GM19043 (cell line): ENCODE data around the gene SNRPD1.
"Not testable (repeated sequence)": the region's sequence is repeated elsewhere in the genome, so short reads cannot be mapped to it uniquely, and the experiment has no call there.

ENCODE experiments used
- ATAC-seq: cut with Tn5 transposase; IDR thresholded peaks from one replicate; pipeline ENCODE4 v1.9.1; 2021; ENCODE audit warnings: low read depth; ENCODE audit not compliant: unreplicated experiment

Gene SNRPD1

DNA sequence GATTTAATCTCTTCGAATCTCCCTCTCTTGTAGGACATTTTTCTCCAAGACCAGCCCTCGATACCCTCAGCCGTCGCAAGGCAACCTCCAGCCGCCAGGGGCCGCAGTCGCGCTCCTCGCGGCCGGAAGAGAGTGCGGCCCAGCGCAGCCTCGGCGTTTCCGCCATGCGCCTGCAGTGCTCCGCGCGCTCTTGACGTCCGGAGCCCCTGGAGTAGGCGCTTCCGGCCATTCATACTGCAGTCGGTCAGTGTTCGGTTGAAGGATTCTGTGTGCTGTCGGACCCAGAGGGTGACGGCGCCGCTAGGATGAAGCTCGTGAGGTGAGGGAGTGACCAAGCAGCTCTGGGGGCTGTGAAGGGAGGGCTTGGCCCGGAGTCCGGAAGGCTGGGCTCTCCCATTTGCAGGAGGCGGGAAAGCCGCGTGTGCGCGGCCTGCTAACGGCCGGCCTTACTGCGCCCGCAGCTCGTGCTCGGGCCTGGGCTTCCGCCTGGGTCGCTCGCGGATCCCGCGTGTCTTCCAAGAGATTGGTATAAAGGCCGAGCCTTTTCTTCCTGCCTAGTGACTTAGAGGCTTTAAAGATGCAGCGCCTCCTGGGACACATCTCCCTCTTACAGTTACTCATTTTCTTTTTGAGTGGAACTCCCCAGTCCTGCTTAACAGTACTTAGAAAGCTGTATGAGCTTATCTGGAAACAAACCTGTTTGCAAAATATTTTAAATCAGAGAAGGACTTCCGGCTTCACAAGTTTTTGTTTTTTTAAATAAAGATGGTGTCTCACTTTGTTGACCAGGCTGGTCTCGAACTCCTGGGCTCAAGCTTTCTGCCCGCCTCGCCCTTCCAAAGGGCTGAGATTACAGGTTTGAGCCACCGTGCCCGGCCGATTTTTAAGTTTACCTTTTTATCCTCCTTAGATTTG is at the start of gene SNRPD1:
Gene SNRPD1, plus strand, starts transcription at position 190 of the 915 bp plus-strand sequence. Its CDS starts 116 bp downstream, at position 306.
- peak; percentile 99 for ATAC-seq

DNA sequence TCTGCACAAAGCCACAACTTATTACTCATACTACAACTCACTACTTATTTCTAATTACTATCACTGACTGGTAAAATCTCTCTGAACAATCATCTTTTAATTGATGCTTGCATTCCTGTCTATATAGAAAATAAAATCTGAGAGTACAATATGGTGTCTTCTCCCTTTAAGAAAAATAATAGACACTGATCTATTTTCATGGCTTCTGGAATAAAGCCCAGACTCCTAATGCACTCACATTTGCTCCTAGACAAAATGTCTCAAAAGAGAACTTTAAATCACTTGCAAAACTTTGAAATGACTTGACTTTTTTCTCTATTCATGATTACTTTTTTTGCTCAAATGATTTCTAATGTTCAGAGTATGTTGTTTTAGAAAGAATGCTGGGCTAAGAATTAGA is 40.3 kb upstream of the SNRPD1 start:
- ATAC-seq, result no peak

DNA sequence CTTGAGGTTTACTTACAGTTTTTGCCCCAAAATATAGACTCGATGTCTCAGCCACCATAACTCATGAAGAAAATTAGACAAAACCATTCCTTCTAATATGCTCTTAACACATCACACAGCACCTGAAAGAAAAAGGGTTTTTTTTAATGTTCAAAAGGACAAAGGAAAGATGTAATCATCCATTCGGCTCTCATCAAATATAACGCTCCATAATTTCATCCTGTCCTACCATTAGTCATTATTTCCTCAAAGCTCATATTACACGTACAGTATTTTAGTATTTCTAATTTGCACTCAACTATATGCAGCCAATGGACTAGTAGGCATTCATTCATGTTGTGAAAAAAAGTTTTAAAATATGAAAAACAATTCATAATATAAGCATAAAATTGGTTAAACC is 36.5 kb upstream of the SNRPD1 start:
- no peak for ATAC-seq

DNA sequence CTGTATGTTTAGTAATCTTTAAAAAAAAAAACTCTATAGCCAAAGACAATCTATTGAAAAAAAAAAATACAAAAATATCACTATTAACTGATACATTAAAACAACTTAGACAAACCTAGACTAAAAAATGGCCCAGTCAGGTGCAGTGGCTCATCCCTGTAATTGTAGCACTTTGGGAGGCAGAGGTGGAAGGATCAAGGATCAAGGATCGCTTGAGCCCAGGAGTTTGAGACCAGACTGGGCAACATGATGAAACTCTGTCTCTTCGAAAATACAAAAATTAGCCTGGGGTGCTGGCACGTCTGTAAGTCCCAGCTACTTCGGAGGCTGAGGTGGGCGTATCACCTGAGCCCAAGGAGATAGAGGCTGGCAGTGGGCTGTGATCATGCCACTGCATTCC is 27.7 kb upstream of the SNRPD1 start:
- ATAC-seq, result no peak

DNA sequence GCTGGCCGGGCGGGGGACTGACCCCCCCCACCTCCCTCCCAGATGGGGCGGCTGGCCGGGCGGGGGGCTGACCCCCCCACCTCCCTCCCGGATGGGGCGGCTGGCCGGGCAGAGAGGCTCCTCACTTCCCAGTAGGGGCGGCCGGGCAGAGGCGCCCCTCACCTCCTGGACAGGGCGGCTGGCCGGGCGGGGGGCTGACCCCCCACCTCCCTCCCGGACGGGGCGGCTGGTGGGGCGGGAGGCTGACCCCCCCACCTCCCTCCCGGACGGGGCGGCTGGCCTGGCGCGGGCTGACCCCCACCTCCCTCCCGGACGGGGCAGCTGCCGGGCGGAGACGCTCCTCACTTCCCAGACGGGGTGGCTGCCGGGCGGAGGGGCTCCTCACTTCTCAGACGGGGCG is 19.8 kb upstream of the SNRPD1 start:
- ATAC-seq, result not testable (repeated sequence)

DNA sequence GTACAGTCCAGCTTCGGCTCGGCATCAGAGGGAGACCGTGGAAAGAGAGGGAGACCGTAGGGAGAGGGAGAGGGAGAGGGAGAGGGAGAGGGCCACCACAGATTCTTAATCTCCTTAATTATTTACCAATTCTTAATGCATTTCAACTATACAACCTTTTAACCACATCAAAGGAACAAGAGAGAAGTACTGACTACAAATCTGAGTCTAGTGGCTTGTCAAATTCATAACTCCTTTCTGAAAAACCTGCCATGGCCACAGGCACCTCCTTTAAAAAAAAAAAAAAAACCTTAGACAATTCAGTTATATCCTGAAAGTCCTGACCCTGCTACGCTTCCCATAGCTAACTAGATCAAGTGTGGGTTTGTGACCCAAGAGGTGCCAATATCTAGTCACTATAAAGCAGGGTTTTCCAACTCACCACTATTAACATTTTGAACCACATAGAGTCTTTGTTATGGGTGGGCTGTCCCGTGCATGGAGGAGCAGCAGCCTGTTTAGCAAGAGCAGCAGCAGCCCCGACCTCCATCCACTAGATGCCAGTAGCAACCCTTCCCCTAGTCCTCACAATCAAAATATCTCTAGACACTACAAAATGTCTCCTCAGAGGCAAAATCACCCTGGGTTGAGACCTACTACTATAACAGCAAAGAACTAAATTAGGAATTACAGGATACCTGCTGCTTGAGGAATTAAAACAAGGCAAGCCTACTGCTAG is 18.4 kb upstream of the SNRPD1 start:
- ATAC-seq, result no peak

DNA sequence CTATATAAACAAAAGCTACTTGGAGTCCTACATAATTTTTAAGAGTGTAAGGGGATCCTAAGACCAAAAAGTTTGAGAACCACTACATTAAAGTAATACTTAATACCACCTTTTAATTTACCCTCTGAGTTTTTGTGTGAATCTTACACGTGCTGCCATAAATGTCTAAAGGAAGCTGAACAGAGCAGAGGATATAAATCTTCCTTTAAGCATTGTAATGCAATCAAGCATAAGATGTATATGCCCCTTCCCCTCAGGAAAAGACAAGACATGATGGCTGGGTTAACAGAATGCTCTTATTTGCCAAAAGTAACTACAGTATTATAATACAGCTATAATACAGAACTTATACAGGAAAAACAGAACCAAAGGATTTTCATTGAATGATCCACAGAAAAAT is 14.5 kb upstream of the SNRPD1 start:
- no peak for ATAC-seq

DNA sequence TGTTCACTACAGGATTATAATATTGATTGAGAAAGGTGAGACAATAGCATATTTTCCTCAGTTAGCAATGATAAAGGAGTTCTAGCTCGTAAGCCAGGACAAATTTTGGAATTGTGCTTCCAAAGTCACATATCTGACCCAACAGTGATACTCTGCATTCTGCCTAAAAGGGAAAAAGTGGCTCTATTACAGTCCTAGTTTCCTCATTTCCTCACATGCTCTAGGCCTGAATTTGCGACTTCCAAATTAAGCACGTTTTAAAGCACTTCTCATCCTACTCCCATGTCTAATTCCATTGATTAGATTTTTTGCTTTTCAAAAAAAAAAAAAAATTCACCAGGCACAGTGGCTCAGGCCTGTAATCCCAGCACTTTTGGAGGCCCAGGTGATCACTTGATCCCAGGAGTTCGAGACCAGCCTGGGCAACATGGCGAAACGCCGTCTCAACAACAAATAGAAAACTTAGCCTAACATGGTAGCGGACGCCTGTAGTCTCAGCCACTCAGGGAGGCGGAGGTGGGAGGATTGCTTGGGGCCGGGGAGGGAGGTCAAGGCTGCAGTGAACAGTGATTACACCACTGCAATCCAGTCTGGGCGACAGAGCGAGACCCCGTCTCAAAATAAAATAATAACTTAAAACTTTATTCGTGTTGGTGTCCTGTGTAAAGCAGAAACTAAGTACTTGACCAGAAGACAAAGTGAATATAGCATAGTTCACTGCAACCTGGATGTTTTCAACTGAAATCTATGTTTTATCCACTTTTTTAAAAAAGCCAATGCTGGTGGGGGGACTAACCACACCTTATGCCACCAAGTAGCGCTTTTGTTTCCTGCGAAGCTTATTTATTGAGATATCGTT is 13.2 kb upstream of the SNRPD1 start:
- no peak for ATAC-seq

DNA sequence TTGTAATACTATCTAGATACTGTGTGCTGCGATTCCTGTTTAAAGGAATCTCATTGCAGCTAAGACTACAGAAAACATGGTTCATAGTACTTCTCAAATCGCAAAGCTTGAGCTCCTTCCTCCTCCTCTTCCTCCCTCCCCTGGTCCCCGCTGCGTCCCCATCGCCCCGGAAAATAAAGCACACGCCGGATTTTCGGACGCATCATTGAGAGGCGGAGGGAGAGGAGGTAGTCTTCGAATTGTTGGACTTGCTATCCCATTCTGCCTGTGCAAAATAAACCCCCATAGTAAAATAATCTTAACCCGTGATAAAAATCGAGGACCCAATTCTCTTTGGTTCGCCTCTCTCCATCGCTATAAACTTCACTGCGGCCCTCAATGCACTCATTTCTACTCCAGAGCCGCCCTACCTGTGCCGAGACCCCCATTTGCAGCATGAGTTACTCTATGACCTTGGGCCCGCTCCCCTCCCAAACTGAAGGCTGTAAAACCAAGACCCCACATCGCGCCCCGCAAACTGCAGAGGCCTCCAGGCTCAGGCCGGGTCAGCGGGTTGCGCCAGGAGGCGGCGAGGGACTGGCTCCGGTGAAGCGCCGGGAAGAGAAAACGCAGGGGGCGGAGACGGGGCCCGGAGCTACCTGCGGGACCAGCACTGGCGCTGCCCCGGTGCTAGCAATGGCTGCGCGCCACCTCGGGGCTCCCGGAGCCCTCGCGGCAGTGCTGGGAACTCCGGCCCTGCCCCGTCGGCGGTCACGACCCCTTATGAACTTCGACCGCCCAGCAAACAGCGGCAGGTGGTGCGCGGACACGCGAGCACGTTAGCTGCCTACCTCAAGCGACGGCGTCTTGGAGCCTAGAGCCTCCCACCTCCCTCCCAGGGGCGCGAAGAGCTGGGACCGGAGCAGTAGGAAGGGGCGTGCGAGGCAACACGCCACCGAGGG is 12.3 kb upstream of the SNRPD1 start:
- peak; percentile 28 for ATAC-seq

DNA sequence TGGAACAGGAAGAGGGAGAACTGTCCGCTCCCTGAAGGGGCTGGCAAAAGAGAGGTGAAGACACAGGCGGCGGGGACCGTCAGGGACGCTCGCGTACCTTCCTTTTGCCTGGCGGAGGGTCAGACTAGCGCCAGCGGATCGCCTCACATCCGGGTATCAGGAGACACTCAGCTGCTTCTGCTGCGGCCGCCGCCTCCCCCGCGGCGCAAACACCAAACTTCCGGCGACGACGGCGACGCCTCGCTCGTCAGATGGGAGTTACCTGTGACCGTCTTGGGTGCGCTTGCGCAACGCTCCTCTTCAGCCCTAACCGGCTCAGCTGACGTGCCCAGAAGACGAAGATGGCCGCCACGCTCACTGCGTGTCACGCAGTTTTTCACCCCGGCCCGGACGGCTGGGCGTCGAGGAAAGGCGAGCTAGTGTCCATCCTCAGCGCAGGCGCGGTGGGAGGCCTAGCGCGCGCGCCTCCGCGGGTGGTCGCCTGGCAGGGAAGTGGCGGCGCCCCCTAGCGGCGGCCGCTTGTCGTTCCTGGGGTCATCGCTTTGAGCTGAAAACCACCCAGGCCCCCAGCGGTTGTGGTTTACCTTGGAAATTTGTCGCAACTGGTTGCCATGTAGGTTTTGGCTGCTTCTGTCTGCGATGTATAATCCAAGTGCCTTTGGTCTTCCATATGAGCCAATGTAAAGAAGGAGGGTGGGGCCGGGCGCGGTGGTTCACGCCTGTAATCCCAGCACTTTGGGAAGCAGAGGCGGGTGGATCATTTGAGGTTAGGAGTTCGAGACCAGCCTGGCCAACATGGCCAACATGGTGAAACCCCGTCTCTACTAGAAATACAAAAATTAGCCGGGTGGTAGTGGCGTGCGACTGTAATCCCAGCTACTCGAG is 11.3 kb upstream of the SNRPD1 start, which contains the start of gene ESCO1:
Gene ESCO1, minus strand, starts transcription at position 179 of the 885 bp plus-strand sequence. CDS start 25,861 bp downstream, outside the sequence.
- peak; percentile 82 for ATAC-seq

DNA sequence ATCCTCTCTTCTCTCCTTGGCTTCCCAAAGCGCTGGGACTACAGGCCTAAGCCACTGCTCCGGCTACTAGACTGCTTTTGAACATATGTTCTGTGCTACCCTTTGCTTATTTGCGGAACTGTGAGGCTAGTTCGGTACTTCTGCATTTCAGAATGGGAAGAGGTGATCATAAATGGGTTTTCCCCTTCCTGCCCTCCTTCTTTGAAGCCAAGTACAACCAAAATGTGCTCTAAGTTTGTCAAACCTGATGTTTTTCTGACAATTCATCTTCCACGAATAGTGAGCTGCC is 9.9 kb upstream of the SNRPD1 start:
- no peak for ATAC-seq

DNA sequence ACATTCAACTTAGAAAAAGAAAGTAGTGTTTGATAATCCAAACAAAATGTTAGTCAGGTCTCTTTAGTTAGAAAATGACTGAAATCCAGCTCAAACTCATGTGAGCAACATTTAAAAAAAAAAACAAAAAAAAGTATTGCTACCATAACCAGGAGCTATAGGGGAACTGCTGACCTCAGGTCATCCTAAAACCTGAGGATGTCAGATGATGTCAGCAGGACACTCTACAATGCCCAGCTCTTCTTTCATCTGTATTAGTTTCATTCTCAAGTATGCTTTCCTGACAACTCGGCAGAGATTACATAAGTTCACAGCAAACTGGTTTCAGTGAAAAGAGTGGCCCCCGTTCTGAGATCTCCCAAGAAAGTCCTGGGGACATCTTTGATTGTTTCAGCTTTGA is 7.4 kb upstream of the SNRPD1 start:
- no peak for ATAC-seq

DNA sequence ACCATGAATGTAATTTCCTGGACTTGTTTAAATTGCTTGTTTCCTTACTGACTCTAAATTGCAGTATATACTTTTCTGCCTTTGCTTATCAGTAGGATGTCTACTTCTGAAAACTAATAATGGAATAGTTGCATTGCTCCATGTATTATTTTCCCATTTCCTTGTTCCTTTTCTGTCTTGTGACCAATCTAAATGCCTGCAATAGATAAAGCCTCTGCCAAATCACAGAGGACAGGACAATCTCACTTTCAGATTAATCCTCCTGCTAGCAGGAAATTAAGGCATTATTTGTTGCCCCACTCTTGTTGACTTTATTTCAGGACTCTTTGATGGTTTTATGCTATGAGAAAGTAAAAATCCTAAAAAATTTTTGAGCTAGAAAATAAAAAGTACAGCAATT is 6.9 kb upstream of the SNRPD1 start:
- no peak for ATAC-seq

DNA sequence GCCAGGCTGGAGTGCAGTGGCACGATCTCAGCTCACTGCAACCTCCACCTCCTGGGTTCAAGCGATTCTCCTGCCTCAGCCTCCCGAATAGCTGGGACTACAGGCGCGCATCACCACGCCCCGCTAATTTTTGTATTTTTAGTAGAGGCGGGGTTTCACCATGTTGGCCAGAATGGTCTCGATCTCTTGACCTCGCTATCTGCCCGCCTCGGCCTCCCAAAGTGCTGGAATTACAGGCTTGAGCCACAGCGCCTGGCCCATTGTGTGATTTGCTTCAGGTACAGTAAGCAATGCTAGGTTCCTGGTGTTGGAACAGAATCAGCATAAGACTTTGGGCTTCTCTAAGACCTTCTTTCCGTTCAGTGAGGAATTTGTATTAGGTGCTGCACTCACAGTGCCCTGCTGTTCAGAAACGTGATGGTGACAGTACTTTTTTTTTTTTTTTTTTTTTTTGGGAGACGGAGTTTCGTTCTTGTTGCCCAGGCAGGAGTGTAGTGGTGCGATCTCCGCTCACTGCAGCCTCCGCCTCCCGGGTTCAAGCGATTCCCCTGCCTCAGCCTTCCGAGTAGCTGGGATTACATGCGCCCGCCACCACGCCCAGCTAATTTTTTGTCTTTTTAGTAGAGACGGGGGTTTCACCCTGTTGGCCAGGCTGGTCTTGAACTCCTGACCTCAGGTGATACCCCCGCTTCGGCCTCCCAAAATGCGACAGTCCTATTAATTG is 551 bp upstream of the SNRPD1 start:
- ATAC-seq, result not testable (repeated sequence)

DNA sequence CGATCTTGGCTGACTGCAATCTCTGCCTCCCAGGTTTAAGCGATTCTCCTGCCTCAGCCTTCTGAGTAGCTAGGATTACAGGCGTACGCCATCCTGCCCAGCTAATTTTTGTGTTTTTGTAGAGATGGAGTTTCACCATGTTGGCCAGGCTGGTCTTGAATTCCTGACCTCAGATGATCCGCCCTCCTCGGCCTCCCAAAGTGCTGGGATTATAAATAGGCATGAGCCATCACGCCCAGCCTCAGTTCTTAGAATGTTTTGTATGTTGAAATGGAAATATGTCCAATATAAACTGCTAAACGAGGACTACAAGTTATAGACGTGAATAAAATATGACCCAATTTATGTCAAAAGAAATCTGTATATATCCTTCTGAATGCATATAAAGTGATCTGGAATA is 9.5 kb downstream of the SNRPD1 start:
- not testable (repeated sequence) for ATAC-seq

DNA sequence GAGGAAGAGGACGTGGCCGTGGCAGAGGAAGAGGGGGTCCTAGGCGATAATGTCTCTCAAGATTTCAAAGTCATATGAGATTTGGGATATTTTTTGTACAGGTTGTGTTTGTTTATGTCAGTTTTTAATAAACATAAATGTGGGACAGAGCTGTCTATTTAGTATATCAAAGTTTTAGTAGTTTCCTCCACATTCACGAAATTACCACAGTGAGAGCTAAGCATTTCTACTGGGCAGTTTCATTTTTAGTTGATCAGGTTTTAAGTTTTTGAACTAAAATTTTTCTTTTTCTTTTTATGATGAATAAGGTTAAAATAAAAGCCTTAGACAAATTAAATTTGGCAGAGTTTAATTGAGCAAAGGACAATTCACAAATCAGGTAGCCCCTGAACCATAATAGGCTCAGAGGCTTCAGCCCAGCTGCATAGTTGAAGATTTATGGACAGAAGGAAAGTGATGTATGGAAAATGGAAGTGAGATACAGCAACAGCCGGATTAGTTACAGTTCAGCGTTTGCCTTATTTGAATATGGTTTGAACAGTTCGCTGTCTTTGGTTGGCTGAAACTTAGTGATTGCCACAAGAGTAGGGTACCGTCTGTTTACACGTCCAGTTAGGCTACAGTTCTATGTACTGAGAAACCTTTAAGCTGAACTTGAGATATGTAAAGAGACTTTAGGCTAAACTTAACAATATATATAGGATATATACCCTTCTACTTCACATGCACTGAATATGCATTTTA is 17.1 kb downstream of the SNRPD1 start:
- peak; percentile 95 for ATAC-seq

DNA sequence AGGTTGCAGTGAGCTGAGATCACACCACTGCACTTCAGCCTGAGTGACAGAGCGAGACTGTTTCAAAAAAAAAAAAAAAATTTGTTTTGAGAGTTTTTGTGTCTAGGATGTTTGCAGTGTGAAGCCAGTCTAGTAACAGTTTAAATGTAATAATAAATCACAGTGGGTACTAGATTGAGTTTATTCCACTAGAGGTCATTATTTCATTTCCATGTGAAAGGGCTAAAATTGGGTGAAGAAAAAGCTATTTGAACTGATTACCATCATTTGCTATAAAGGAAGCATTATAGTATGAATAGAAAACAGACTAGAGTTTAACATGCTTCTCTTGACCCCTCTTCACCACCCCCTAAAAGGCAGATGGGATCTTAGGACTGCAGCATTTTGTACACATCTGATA is 20.3 kb downstream of the SNRPD1 start:
- ATAC-seq, result no peak
